Omental fat pad (tissue), 4 donors: Measurements from ENCODE around the gene LOXL4. TPM values are rescaled to one million over a fixed set of nuclear protein-coding genes. Genes with fewer than 3 reads are reported as not detected.

ENCODE experiments used
- ATAC-seq: fragments of 150-250 bp; one replicate; pipeline ENCODE4 v1.9.1; 2016; ENCODE audit warnings: mild to moderate bottlenecking, moderate library complexity; ENCODE audit not compliant: low FRiP score
- DNase-seq: peaks from one replicate; pipeline ENCODE4 v3.0.0-alpha.2; 2019; ENCODE audit warnings: low spot score
- CTCF ChIP-seq, 3 donors: fragments of 450-650 bp; IDR thresholded peaks; one replicate each; pipeline ENCODE4 v1.5.1; 2016 to 2017; ENCODE audit warnings: antibody characterized with exemption in 3 of 3, mild to moderate bottlenecking in 3 of 3, moderate library complexity in 2 of 3
- total RNA-seq, 4 donors: library from RNA; depleted of rRNA; stranded (reverse); fragments of >200 nt; gene quantifications; one replicate each; pipeline ENCODE4 v1.1.0, GENCODE V29; 2016

Gene LOXL4
- total RNA-seq: 10 to 100 TPM in 1 of 4 donors, 1 to 10 TPM in 3; 3.3 to 13.0 (median 7.0) TPM

GRCh38 chr10:98267894-98268693, at the start of gene LOXL4:
LOXL4 (minus strand) TSS chr10:98268194; CDS start chr10:98263019, 5,175 bp downstream.
- TF ChIP-seq CTCF (IDR thresholded peaks at IDR 0.05): no peak
- ATAC-seq (peak; percentile 41), DNase-seq (no peak)

DNA sequence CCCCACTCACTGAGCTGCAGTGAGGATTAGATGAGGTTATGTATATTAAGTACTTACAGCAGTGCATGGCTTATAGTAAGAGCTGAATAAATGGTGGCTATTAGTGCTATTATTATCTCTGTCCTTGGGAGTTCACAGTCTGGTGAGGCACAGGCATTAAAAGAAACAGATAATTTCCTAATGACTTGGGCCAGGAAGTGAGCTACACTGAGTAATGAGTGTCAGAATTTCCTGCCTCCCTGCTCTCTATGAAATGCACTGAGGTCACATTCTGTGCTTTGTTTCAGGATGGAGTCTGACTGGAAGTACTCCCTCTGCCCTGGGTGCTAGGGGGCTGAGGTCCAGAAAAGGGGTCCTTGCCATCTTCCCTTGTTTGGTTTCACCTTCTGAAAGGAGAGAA, 48.7 kb upstream of the LOXL4 start:
- ATAC-seq: peak; percentile 28
- DNase-seq: no peak
- TF ChIP-seq CTCF (IDR thresholded peaks at IDR 0.05): no peak

DNA sequence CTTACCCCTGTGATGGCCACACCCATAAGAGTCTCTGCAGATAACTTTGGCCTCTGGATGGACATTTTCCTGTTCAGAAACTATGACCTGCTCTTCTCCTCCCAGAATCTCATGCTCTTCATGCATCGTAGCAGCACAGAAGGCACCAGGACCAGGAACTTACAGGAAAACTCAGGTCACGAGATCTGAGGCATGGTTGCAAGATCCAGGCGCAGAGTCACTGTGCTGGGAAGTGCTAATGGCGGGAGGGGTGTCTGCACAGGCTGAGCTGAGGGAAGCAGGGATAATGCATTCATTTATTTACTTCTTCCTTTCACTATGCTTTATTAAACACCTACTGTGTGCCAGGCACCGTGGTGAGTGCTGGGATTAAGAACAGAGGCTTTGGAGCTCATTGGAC, 48.2 kb upstream of the LOXL4 start:
- no peak for TF ChIP-seq CTCF (IDR thresholded peaks at IDR 0.05)
- DNase-seq: no peak
- no peak for ATAC-seq

DNA sequence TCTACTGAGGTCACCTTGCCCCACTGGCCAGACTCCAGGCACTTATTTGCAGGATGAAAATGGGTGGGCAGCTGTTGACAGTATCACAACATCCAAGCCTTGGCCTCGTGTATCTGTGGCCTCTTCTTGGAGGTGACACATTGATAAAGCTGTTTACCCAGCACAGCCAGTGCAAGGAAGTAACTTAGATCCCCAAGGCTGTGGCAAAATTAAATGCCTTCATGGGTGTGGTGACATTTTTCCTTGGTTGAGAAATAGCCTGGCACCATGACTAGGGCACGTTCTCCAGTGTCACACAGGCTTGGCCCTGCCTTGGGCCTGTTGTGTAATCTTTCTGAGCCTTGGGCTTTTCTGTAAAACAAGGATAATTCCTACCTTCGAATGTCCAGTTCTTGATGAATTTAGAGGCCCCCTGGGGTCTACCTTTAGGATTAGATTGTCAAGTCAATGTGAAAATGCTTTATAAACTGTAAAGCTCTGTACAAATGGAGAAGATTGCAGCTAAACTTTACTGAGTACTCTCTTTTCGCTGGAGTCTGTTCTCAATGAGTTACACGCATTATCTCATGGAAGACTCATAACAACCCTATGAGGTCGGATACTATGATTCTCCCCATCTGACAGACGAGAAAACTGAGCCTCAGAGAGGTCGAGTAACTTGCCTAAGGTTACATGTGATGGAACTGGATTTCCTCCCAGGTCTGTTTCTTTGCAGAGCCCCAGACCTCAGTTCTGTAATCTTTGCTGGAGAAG, 46.7 kb upstream of the LOXL4 start:
- DNase-seq (no peak), ATAC-seq (no peak)
- no peak for TF ChIP-seq CTCF (IDR thresholded peaks at IDR 0.05)

DNA sequence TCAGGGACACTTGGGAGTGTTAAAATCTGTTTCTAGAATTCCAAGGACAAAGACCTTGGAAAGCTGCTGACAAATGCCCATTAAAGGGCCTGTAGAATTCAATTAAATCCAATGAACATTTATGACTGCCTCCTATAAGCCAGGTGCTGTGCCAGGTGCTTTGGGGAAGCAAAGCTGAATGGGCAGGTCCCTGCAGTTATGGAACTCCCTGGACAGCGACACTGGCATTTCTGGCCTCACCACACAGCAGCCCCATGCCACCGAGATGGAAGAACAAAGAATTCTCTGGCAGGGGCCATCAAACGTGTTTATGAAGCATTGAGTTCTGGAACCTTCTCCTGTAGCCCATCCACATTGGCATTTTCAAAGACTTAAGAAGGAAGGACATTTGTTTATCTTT, 45.6 kb upstream of the LOXL4 start:
- TF ChIP-seq CTCF (IDR thresholded peaks at IDR 0.05): no peak
- DNase-seq: no peak
- ATAC-seq: no peak

DNA sequence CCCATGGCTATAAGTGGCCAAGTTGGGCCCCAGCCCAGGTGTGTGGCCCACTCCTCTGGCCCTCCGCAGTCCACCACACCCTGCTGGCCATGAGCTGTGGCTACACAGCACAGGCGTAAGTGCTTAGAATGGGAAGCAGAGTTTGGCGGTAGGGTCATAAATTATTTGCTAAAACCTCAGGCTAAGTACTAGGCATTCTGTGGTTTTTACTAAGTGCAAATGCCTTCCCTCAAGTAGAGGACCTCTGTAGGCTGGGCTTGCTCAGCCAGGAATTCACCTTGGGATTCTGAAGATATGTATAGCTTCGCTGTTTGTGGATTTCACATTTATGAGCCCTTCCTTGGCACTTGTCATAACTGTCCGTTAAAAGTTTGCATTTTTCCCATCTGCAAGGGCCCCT, 44.8 kb upstream of the LOXL4 start:
- no peak for TF ChIP-seq CTCF (IDR thresholded peaks at IDR 0.05)
- no peak for DNase-seq
- no peak for ATAC-seq
